GM21423 (cell line): ENCODE results near the gene LXN.
"Not testable (repeated sequence)": the region's sequence is repeated elsewhere in the genome, so short reads cannot be mapped to it uniquely, and the experiment has no call there.

Source experiments
- ATAC-seq: cut with Tn5 transposase; IDR thresholded peaks from one replicate; pipeline ENCODE4 v1.9.1; 2021; ENCODE audit warnings: mild to moderate bottlenecking, moderate library complexity; ENCODE audit not compliant: unreplicated experiment

The LXN gene

GRCh38 chr3:158672215-158673176, at the start of gene LXN:
TSS of gene LXN (minus strand) at chr3:158672648. CDS start at chr3:158672478, 170 bp downstream.
- peak; percentile 99 for ATAC-seq

GRCh38 chr3:158722108-158722507, 49.7 kb upstream of the LXN start:
- no peak for ATAC-seq

- no peak for ATAC-seq
These were observed 46.2 kb upstream of the LXN start for GRCh38 chr3:158718490-158719170.

- ATAC-seq: no peak
These were observed 45.1 kb upstream of the LXN start for GRCh38 chr3:158717576-158717975.

GRCh38 chr3:158713094-158713499, 40.6 kb upstream of the LXN start:
- ATAC-seq: no peak

GRCh38 chr3:158712443-158712842, 40.0 kb upstream of the LXN start:
- ATAC-seq: no peak

- no peak for ATAC-seq
These were observed 39.4 kb upstream of the LXN start for GRCh38 chr3:158711886-158712285.

GRCh38 chr3:158710601-158711000, 38.2 kb upstream of the LXN start:
- ATAC-seq: no peak

- ATAC-seq: no peak
These were observed 37.2 kb upstream of the LXN start for GRCh38 chr3:158709666-158710083.

GRCh38 chr3:158703566-158703965, 31.1 kb upstream of the LXN start:
- no peak for ATAC-seq

GRCh38 chr3:158702815-158703481, 30.5 kb upstream of the LXN start:
- no peak for ATAC-seq

GRCh38 chr3:158701420-158702065, 29.1 kb upstream of the LXN start:
- no peak for ATAC-seq

- ATAC-seq: no peak
These were observed 28.1 kb upstream of the LXN start for GRCh38 chr3:158700559-158700958.

GRCh38 chr3:158696618-158697017, 24.2 kb upstream of the LXN start:
- no peak for ATAC-seq

GRCh38 chr3:158693866-158694456, 21.5 kb upstream of the LXN start:
- not testable (repeated sequence) for ATAC-seq

- ATAC-seq: no peak
These were observed 12.7 kb upstream of the LXN start for GRCh38 chr3:158685159-158685558.

GRCh38 chr3:158683230-158683962, 10.9 kb upstream of the LXN start:
- no peak for ATAC-seq

- no peak for ATAC-seq
These were observed 8.4 kb upstream of the LXN start for GRCh38 chr3:158680861-158681260.

GRCh38 chr3:158679547-158680000, 7.1 kb upstream of the LXN start:
- ATAC-seq: no peak

GRCh38 chr3:158678687-158679086, 6.2 kb upstream of the LXN start:
- ATAC-seq: no peak
